Smooth muscle cell (in vitro differentiated cells): ENCODE results near the gene MAPK8IP1. TPM values are rescaled to one million over a fixed set of nuclear protein-coding genes. Genes with fewer than 3 reads are reported as not detected.

Experiments
- DNase-seq: peaks from one replicate; lab custom pipeline; 2025; ENCODE audit not compliant: unreplicated experiment; lab: John Stamatoyannopoulos, UW
- H2AFZ ChIP-seq: fragments of 200-600 bp; sonication (generic); 2 replicates; pipeline ENCODE4 v1.6.0; 2016; ENCODE audit warnings: antibody characterized with exemption, low read depth, mild to moderate bottlenecking
- H3F3A ChIP-seq: fragments of 200-600 bp; sonication (generic); 2 replicates; pipeline ENCODE4 v1.6.0; 2017; ENCODE audit warnings: antibody characterized with exemption, low read depth
- H3K27ac ChIP-seq: fragments of 200-600 bp; sonication (generic); 2 replicates; pipeline ENCODE4 v1.5.1; 2016; ENCODE audit warnings: low read depth, mild to moderate bottlenecking
- H3K27me3 ChIP-seq: fragments of 200-600 bp; sonication (generic); 2 replicates; pipeline ENCODE4 v1.6.1; 2016; ENCODE audit warnings: low read depth, mild to moderate bottlenecking
- H3K36me3 ChIP-seq: fragments of 200-600 bp; sonication (generic); 2 replicates; pipeline ENCODE4 v1.5.1; 2016; ENCODE audit warnings: low read depth
- H3K4me1 ChIP-seq: fragments of 200-600 bp; sonication (generic); 2 replicates; pipeline ENCODE4 v1.5.1; 2016; ENCODE audit warnings: low read depth
- H3K4me2 ChIP-seq: fragments of 200-600 bp; sonication (generic); 2 replicates; pipeline ENCODE4 v1.6.0; 2016; ENCODE audit warnings: mild to moderate bottlenecking
- H3K4me3 ChIP-seq: fragments of 200-600 bp; sonication (generic); 2 replicates; pipeline ENCODE4 v1.5.1; 2016; ENCODE audit warnings: mild to moderate bottlenecking
- H3K79me2 ChIP-seq: fragments of 200-600 bp; sonication (generic); 2 replicates; pipeline ENCODE4 v1.6.0; 2016; ENCODE audit warnings: low read depth, mild to moderate bottlenecking
- H3K9ac ChIP-seq: fragments of 200-600 bp; sonication (generic); 2 replicates; pipeline ENCODE4 v1.6.0; 2016; ENCODE audit warnings: low read depth
- H3K9me3 ChIP-seq: fragments of 200-600 bp; sonication (generic); replicated peaks from 2 replicates; pipeline ENCODE4 v1.5.1; 2016; ENCODE audit warnings: low read depth
- H4K20me1 ChIP-seq: fragments of 200-600 bp; sonication (generic); 2 replicates; pipeline ENCODE4 v1.6.0; 2016; ENCODE audit warnings: low read depth
- CTCF ChIP-seq: fragments of 200-600 bp; sonication (generic); IDR thresholded peaks from 2 replicates; pipeline ENCODE4 v1.5.1; 2017; ENCODE audit warnings: borderline replicate concordance, mild to moderate bottlenecking, antibody characterized with exemption; ENCODE audit not compliant: insufficient read depth, poor library complexity, severe bottlenecking
- WGBS: methylation state at CpG from one replicate; pipeline ENCODE4 v1.1.7; 2016; ENCODE audit warnings: low lambda C conversion rate; 5-methylcytosine and 5-hydroxymethylcytosine counted together
- polyA plus RNA-seq: library from polyadenylated mRNA; unstranded; fragments of >200 nt; fragmentation: Nextera tagmentation; extraction: Ambion mirVana; gene quantifications from 2 replicates; pipeline ENCODE4 v1.2.1, GENCODE V29; 2016
- total RNA-seq: library from RNA; depleted of rRNA; stranded (reverse); fragments of >200 nt; gene quantifications from 2 replicates; pipeline ENCODE4 v1.2.3, GENCODE V29; 2014

Gene MAPK8IP1
- total and polyA plus RNA-seq, 2 experiments from 2014 or later: 5.2 to 8.1 TPM

- no peaks in the 10 kb centered on the region for H3K4me1 ChIP-seq
Measured at GRCh38 chr11:45910623-45911022, 25.2 kb downstream of the MAPK8IP1 start.

GRCh38 chr11:45913514-45913913 is 28.1 kb downstream of the MAPK8IP1 start:
- Histone ChIP-seq H3K27me3 (no peaks in the 10 kb centered on the region), H3K27ac (no peak overlapping the region), H2AFZ (no peak overlapping the region), H3K9ac (no peak overlapping the region), H3F3A (no peaks in the 10 kb centered on the region), H3K79me2 (peaks cover 8% of the 10 kb centered on the region), H3K4me2 (no peak overlapping the region), H4K20me1 (no peaks in the 10 kb centered on the region), H3K36me3 (no peaks in the 10 kb centered on the region), H3K4me1 (peaks cover 4% of the 10 kb centered on the region), H3K9me3 (no peaks in the 10 kb centered on the region), H3K4me3 (no peak overlapping the region)
- no peak for TF ChIP-seq CTCF
- DNase-seq: no peak
- 98% methylated on average over 19 of the region's 19 CpGs for WGBS

More at GRCh38 chr11:45910623-45911022, 25.2 kb downstream of the MAPK8IP1 start:
- Histone ChIP-seq H3F3A (no peaks in the 10 kb centered on the region), H3K27ac (no peak overlapping the region), H3K4me3 (no peak overlapping the region), H3K9ac (no peak overlapping the region), H3K36me3 (no peaks in the 10 kb centered on the region), H3K79me2 (no peaks in the 10 kb centered on the region), H3K27me3 (no peaks in the 10 kb centered on the region), H3K4me2 (no peak overlapping the region), H2AFZ (no peak overlapping the region), H3K9me3 (no peaks in the 10 kb centered on the region), H4K20me1 (no peaks in the 10 kb centered on the region)
- no peak for TF ChIP-seq CTCF
- no peak for DNase-seq
- 94% methylated on average over 9 of the region's 9 CpGs for WGBS

GRCh38 chr11:45913942-45914635 is 28.6 kb downstream of the MAPK8IP1 start:
- H3F3A ChIP-seq: no peaks in the 10 kb centered on the region
- TF ChIP-seq CTCF: no peak
- no peak overlapping the region for H2AFZ ChIP-seq
- 93% methylated on average over 21 of the region's 22 CpGs for WGBS
- H3K36me3 ChIP-seq: no peaks in the 10 kb centered on the region
- no peak overlapping the region for H3K4me3 ChIP-seq
- H3K27ac ChIP-seq: no peak overlapping the region
- peaks cover 8% of the 10 kb centered on the region for H3K79me2 ChIP-seq
- no peak overlapping the region for H3K9ac ChIP-seq
- no peaks in the 10 kb centered on the region for H3K27me3 ChIP-seq
- no peak for DNase-seq
- no peaks in the 10 kb centered on the region for H4K20me1 ChIP-seq
- no peak overlapping the region for H3K4me2 ChIP-seq
- peaks cover 8% of the 10 kb centered on the region for H3K4me1 ChIP-seq
- no peaks in the 10 kb centered on the region for H3K9me3 ChIP-seq

- no peak for TF ChIP-seq CTCF
- Histone ChIP-seq H3K4me1 (peaks cover 17% of the 10 kb centered on the region), H3K4me3 (no peak overlapping the region), H2AFZ (no peak overlapping the region), H3K79me2 (peaks cover 8% of the 10 kb centered on the region), H3K27ac (no peak overlapping the region), H3K4me2 (no peak overlapping the region), H3F3A (no peaks in the 10 kb centered on the region), H3K36me3 (no peaks in the 10 kb centered on the region), H3K9me3 (no peaks in the 10 kb centered on the region), H3K9ac (no peak overlapping the region), H4K20me1 (no peaks in the 10 kb centered on the region), H3K27me3 (peaks cover under 1% of the 10 kb centered on the region)
- DNase-seq: no peak
- WGBS: 91% methylated on average over 13 of the region's 13 CpGs
Measured at GRCh38 chr11:45915446-45915845, 30.0 kb downstream of the MAPK8IP1 start.
